ENCODE results near the gene CAPZB. TPM values are rescaled to one million over a fixed set of nuclear protein-coding genes. Genes with fewer than 3 reads are reported as not detected.

CAPZB gene
- total RNA-seq, 1 donor from 2014 or later: 189 TPM

DNA sequence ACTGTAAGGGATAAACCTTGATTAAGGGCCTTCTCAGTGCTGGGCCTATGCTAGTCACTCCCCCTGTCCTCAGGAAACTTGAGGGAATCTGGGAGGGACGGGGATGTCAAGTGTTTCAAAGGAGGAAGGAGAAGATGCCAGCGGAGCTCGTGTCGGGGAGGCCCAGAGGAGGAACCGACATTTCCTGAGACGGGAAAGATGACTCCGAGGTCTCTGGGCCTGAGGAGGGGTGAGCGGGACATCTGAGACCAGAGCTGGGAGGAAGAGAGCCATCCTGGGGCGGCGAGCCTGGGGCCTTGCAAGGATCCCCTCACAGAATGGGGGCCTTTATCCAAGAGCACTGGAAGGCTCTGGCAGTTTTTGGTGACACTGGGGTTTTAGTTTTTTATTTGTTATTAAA lies 162.9 kb downstream of the CAPZB start:
- H3K27me3 Mint-ChIP-seq: no peaks in the 10 kb centered on the region
- no peak overlapping the region for H3K27ac Mint-ChIP-seq
- TF ChIP-seq CTCF (IDR thresholded peaks at IDR 0.05; ENCODE audit: unreplicated experiment): no peak
- no peaks in the 10 kb centered on the region for H3K9me3 Mint-ChIP-seq (ENCODE audit: low read depth)
- H3K4me1 Mint-ChIP-seq (ENCODE audit: low read depth): no peaks in the 10 kb centered on the region
- DNase-seq (ENCODE audit: low spot score, unreplicated experiment): no peak
- no peak overlapping the region for H3K4me3 Mint-ChIP-seq (ENCODE audit: low read depth)
- peaks cover 9% of the 10 kb centered on the region for H3K36me3 Mint-ChIP-seq (ENCODE audit: insufficient read depth)

GRCh38 chr1:19321071-19321470 lies 164.3 kb downstream of the CAPZB start:
- no peak for DNase-seq (ENCODE audit: low spot score, unreplicated experiment)
- Mint-ChIP-seq H3K36me3 (ENCODE audit: insufficient read depth) (peaks cover 9% of the 10 kb centered on the region), H3K4me3 (ENCODE audit: low read depth) (no peak overlapping the region), H3K27me3 (no peaks in the 10 kb centered on the region), H3K9me3 (ENCODE audit: low read depth) (no peaks in the 10 kb centered on the region), H3K27ac (no peak overlapping the region), H3K4me1 (ENCODE audit: low read depth) (no peaks in the 10 kb centered on the region)
- no peak for TF ChIP-seq CTCF (IDR thresholded peaks at IDR 0.05; ENCODE audit: unreplicated experiment)

DNA sequence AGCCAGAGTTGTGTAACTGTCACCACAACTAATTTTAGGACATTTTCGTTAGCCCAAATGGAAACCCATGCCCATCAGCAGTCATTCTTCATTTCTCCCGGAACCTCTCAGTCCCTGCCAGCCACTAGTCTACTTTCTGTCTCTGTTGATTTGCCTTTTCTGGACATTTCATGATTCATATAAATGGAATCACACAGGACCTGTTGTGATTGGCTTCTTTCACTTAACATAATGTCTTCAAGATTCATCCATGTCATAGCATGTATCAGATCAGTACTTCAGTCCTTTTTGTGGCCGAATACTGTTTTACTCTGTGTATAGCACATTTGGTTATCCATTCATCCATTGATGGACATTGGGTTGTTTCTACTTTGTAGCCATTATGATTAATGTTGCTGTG lies 166.1 kb downstream of the CAPZB start:
- Mint-ChIP-seq H3K9me3 (ENCODE audit: low read depth) (no peaks in the 10 kb centered on the region), H3K4me1 (ENCODE audit: low read depth) (no peaks in the 10 kb centered on the region), H3K4me3 (ENCODE audit: low read depth) (no peak overlapping the region), H3K36me3 (ENCODE audit: insufficient read depth) (peaks cover 6% of the 10 kb centered on the region), H3K27me3 (no peaks in the 10 kb centered on the region), H3K27ac (no peak overlapping the region)
- no peak for TF ChIP-seq CTCF (IDR thresholded peaks at IDR 0.05; ENCODE audit: unreplicated experiment)
- no peak for DNase-seq (ENCODE audit: low spot score, unreplicated experiment)

DNA sequence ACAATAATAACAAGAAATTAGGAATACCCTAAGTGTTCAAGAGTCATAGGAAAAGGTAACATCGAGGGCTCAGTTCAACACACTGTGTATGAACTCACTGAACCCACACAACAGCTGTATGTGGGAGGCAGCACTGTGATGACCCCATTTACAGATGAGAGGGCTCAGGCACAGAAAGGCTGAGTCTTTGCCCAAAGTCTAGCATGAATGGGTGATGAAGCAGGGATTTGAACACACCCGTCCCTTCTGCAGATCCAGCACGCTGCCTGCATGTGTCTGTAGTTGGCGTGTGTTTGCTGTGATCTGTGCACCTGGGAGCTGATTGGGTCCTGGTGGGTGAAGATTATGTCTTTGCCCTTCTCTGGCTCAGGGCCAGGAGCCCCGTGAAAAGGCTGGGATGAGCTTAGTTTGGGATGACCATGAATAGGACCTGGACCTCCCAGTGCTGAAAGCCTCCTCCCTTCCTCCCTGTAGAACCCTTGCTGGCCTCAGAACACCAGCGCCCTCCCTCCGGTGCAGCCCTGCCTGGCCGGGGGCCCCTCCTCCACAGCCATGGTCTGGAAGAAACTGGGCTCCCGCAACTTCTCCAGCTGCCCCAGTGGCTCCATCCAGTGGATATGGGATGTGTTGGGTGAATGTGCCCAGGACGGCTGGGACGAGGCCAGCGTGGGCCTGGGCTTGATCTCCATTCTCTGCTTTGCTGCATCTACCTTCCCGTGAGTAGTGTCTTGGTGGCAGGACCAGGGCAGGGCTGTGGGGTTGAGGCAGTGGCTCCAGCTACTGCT lies 168.0 kb downstream of the CAPZB start:
- DNase-seq (ENCODE audit: low spot score, unreplicated experiment): no peak
- no peaks in the 10 kb centered on the region for H3K9me3 Mint-ChIP-seq (ENCODE audit: low read depth)
- no peak overlapping the region for H3K4me3 Mint-ChIP-seq (ENCODE audit: low read depth)
- no peaks in the 10 kb centered on the region for H3K27me3 Mint-ChIP-seq
- peaks cover 4% of the 10 kb centered on the region for H3K36me3 Mint-ChIP-seq (ENCODE audit: insufficient read depth)
- no peak for TF ChIP-seq CTCF (IDR thresholded peaks at IDR 0.05; ENCODE audit: unreplicated experiment)
- H3K4me1 Mint-ChIP-seq (ENCODE audit: low read depth): peaks cover 6% of the 10 kb centered on the region
- H3K27ac Mint-ChIP-seq: no peak overlapping the region

DNA sequence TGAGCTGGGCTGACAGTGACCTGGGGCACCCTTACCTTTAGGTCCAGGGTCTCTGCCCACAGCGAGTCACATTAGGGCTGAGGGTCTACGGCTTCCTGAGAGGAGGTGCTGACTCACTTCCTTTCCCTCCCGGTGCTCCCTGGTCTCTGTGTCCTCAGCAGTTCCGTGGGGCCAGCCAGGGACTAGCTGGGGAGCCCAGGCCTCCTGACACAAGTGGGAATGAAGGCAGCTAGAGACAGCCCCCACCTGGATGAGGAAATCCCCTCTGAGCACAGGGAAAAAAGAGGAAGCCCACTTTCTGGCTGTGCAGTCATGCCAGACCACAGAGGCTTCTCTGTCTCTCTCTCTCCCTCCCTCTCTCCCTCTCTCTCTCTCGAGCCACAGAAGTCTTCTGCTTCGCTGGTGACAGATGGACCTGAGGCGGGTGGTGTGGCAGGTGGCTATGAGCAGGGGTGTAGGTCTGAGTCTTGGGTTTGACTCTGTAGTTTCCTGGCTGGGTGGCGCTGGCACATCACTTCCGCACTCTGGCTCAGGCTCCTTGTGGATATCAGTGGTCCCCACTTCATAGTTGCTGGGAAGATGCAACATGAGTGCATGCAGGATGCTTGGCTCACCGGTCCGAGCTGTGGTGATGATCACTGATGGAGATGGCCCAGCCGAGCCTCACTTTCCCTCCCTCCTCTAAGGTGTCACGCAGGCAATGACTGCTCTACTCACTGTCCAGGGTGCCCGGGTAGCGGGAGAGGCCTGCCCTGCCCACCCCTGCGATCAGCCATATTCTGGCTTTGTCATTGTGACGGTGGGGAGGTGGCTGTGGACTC lies 169.8 kb downstream of the CAPZB start:
- Mint-ChIP-seq H3K9me3 (ENCODE audit: low read depth) (no peaks in the 10 kb centered on the region), H3K36me3 (ENCODE audit: insufficient read depth) (peaks cover 1% of the 10 kb centered on the region), H3K27me3 (no peaks in the 10 kb centered on the region), H3K27ac (no peak overlapping the region), H3K4me3 (ENCODE audit: low read depth) (no peak overlapping the region), H3K4me1 (ENCODE audit: low read depth) (peaks cover 13% of the 10 kb centered on the region)
- DNase-seq (ENCODE audit: low spot score, unreplicated experiment): no peak
- no peak for TF ChIP-seq CTCF (IDR thresholded peaks at IDR 0.05; ENCODE audit: unreplicated experiment)

Data from progenitor cell of endocrine pancreas (in vitro differentiated cells).